HCT116 (cell line): ENCODE measurements around the gene TMEM222. TPM values are rescaled to one million over a fixed set of nuclear protein-coding genes. Genes with fewer than 3 reads are reported as not detected.

Source experiments
- ATAC-seq: fragments of 200-7000 bp; cut with Tn5 transposase; 2 replicates; pipeline ENCODE4 v1.9.1; 2020; ENCODE audit warnings: mild to moderate bottlenecking, moderate library complexity
- BruUV-seq: library from RNA; stranded (reverse); fragments of 400-500 nt; replicated peaks from 2 replicates; lab custom pipeline; 2021; lab: Mats Ljungman, UMichigan
- CTCF ChIA-PET: fragments of 300-600 bp; sonication (Branson Sonifier 250); formaldehyde crosslinking; loops from one replicate; lab custom pipeline; 2021; ENCODE audit warnings: antibody characterized with exemption; lab: Charles Lee
- POLR2A ChIA-PET: fragments of 300-600, 350-600 bp; sonication (Branson Sonifier 250); formaldehyde crosslinking; loops from one replicate; lab custom pipeline; 2021; ENCODE audit warnings: antibody characterized with exemption; lab: Charles Lee
- RAD21 ChIA-PET, 2 experiments: fragments of 300-600 bp; sonication (Branson Sonifier 250); formaldehyde crosslinking; loops; one replicate each; lab custom pipeline; 2023; ENCODE audit warnings: low total read pairs in 2 of 2; ENCODE audit not compliant: uncharacterized antibody in 2 of 2, unreplicated experiment in 2 of 2, low non-redundant PET in 1 of 2; lab: Charles Lee
- DNase-seq: peaks from one replicate; pipeline ENCODE4 v3.0.0-alpha.2; 2010; ENCODE audit warnings: low read depth, low spot score
- H2AFZ ChIP-seq: fragments of 200-600 bp; shearing (Covaris generic), sonication (generic); 2 replicates; pipeline ENCODE4 v1.6.1; 2017; ENCODE audit warnings: low read depth, mixed run types, mixed read lengths, antibody characterized with exemption, low read length; ENCODE audit not compliant: poor library complexity, severe bottlenecking
- H3K27ac ChIP-seq: 2 replicates; pipeline ENCODE4 v1.5.1; 2012; ENCODE audit warnings: low read depth, low read length
- H3K27me3 ChIP-seq: fragments of 200-600 bp; sonication (generic); 2 replicates; pipeline ENCODE4 v1.6.1; 2016; ENCODE audit warnings: mixed run types, low read length, mixed read lengths; ENCODE audit not compliant: insufficient read depth
- H3K36me3 ChIP-seq, 2 experiments: fragments of 200-500 bp in 1 of 2; fragments of 200-600 bp in 1 of 2; sonication (Bioruptor generic) in 1 of 2; sonication (generic) in 1 of 2; 2 replicates each; pipeline versions ENCODE4 v1.5.1 to v1.6.1; 2014 to 2016; ENCODE audit warnings: low read length in 2 of 2, inconsistent platforms in 1 of 2, mixed read lengths in 1 of 2, mixed run types in 1 of 2; ENCODE audit not compliant: insufficient read depth in 2 of 2, control insufficient read depth in 1 of 2
- H3K4me1 ChIP-seq, 2 experiments: fragments of 200-600 bp in 1 of 2; sonication (generic) in 1 of 2; 2 replicates each; pipeline versions ENCODE4 v1.5.1 to v1.6.1; 2012 to 2017; ENCODE audit warnings: low read length in 2 of 2, inconsistent platforms in 1 of 2, mild to moderate bottlenecking in 1 of 2, mixed read lengths in 1 of 2, mixed run types in 1 of 2, moderate library complexity in 1 of 2; ENCODE audit not compliant: insufficient read depth in 2 of 2, control insufficient read depth in 1 of 2
- H3K4me2 ChIP-seq: fragments of 200-600 bp; sonication (generic); 2 replicates; pipeline ENCODE4 v1.6.1; 2017; ENCODE audit warnings: mixed run types, low read length, mixed read lengths
- H3K4me3 ChIP-seq, 2 experiments: fragments of 200-600 bp in 1 of 2; sonication (generic) in 1 of 2; replicated peaks in 1 of 2; 2 replicates each; pipeline ENCODE4 v1.5.1; 2011 to 2016; ENCODE audit warnings: low read length in 2 of 2, control low read depth in 1 of 2, low read depth in 1 of 2, mild to moderate bottlenecking in 1 of 2, mixed read lengths in 1 of 2, mixed run types in 1 of 2
- H3K79me2 ChIP-seq: fragments of 200-600 bp; sonication (generic); 2 replicates; pipeline ENCODE4 v1.6.1; 2017; ENCODE audit warnings: mild to moderate bottlenecking, mixed run types, low read length, moderate library complexity, mixed read lengths; ENCODE audit not compliant: insufficient read depth
- H3K9ac ChIP-seq: fragments of 200-600 bp; sonication (generic); 2 replicates; pipeline ENCODE4 v1.6.1; 2016; ENCODE audit warnings: low read length, mixed read lengths
- H3K9me2 ChIP-seq: fragments of 200-600 bp; sonication (generic), shearing (Covaris generic); 2 replicates; pipeline ENCODE4 v1.6.1; 2017; ENCODE audit warnings: mixed run types, mild to moderate bottlenecking, moderate library complexity; ENCODE audit not compliant: insufficient read depth
- H3K9me3 ChIP-seq, 2 experiments: fragments of 200-500 bp in 1 of 2; fragments of 200-600 bp in 1 of 2; sonication (Bioruptor generic) in 1 of 2; sonication (generic) in 1 of 2; 2 replicates each; pipeline ENCODE4 v1.6.1; 2014 to 2017; ENCODE audit warnings: low read length in 2 of 2, mixed read lengths in 2 of 2, inconsistent platforms in 1 of 2, low read depth in 1 of 2, mild to moderate bottlenecking in 1 of 2, mixed run types in 1 of 2, moderate library complexity in 1 of 2; ENCODE audit not compliant: control insufficient read depth in 1 of 2, insufficient read depth in 1 of 2
- H4K20me1 ChIP-seq: fragments of 200-600 bp; sonication (generic), shearing (Covaris generic); 2 replicates; pipeline ENCODE4 v1.6.1; 2017; ENCODE audit warnings: mixed run types, mild to moderate bottlenecking, moderate library complexity; ENCODE audit not compliant: insufficient read depth
- CBX3 ChIP-seq: IDR thresholded peaks from 2 replicates; pipeline ENCODE4 v1.6.1; 2012; ENCODE audit warnings: low read depth
- CEBPB ChIP-seq: IDR thresholded peaks from 2 replicates; pipeline ENCODE4 v1.6.1; 2012; ENCODE audit warnings: low read depth
- EZH2 ChIP-seq: fragments of 200-600 bp; sonication (generic); IDR thresholded peaks from 2 replicates; pipeline ENCODE4 v1.6.1; 2017; ENCODE audit warnings: antibody characterized with exemption, mixed run types
- FOSL1 ChIP-seq: IDR thresholded peaks from 2 replicates; pipeline ENCODE4 v1.6.1; 2012; ENCODE audit warnings: low read depth
- POLR2A ChIP-seq: IDR thresholded peaks from 2 replicates; pipeline ENCODE4 v1.7.0; 2011; ENCODE audit warnings: borderline replicate concordance; ENCODE audit not compliant: insufficient read depth, insufficient read length; ENCODE audit errors: extremely low read depth
- POLR2AphosphoS5 ChIP-seq: IDR thresholded peaks from 2 replicates; pipeline ENCODE4 v1.6.1; 2011; ENCODE audit warnings: mild to moderate bottlenecking, low read depth, low read length, moderate library complexity
- SP1 ChIP-seq: IDR thresholded peaks from 2 replicates; pipeline ENCODE4 v1.6.1; 2012; ENCODE audit warnings: low read depth
- YY1 ChIP-seq: IDR thresholded peaks from 2 replicates; pipeline ENCODE4 v1.6.1; 2011; ENCODE audit warnings: low read length, low read depth, moderate library complexity, mild to moderate bottlenecking; ENCODE audit not compliant: insufficient replicate concordance; ENCODE audit errors: extremely low read depth
- ZFX ChIP-seq: fragments of 450-650 bp; IDR thresholded peaks from 2 replicates; pipeline ENCODE4 v1.6.1; 2017
- ZNF274 ChIP-seq: fragments of 200-500 bp; sonication (Bioruptor generic); IDR thresholded peaks from 2 replicates; pipeline ENCODE4 v1.6.1; 2014; ENCODE audit warnings: mild to moderate bottlenecking, low read depth, low read length, inconsistent platforms
- intact Hi-C: fragments of 100-400 bp; cut with micrococcal nuclease; formaldehyde crosslinking; loops from 2 replicates; pipeline ENCODE4 v1.10.0; 2022
- total RNA-seq: library from RNA; stranded (reverse); gene quantifications from one replicate; pipeline ENCODE4 v1.2.1, GENCODE V29; 2021; ENCODE audit not compliant: unreplicated experiment
- TF ChIP-seq, protein P1 (sequence below), 3 experiments: fragments of 200-600 bp in 1 of 3; sonication (generic) in 1 of 3; IDR thresholded peaks in 2 of 3; conservative IDR thresholded peaks in 1 of 3; 2 replicates each; pipeline ENCODE4 v1.5.1; 2012 to 2017; ENCODE audit warnings: low read depth in 2 of 3, low read length in 2 of 3, antibody characterized with exemption in 1 of 3, borderline replicate concordance in 1 of 3, control low read depth in 1 of 3, mild to moderate bottlenecking in 1 of 3, mixed read lengths in 1 of 3, mixed run types in 1 of 3, moderate library complexity in 1 of 3; ENCODE audit not compliant: insufficient read depth in 1 of 3
- TF ChIP-seq, protein P2 (sequence below): IDR thresholded peaks from 2 replicates; pipeline ENCODE4 v1.6.1; 2011; ENCODE audit warnings: mild to moderate bottlenecking, low read length, moderate library complexity; ENCODE audit not compliant: insufficient replicate concordance; ENCODE audit errors: extremely low read depth
- TF ChIP-seq, protein P3 (sequence below): IDR thresholded peaks from 2 replicates; pipeline ENCODE4 v1.6.1; 2012

The TMEM222 gene
- total RNA-seq, 1 experiment from 2014 or later, result 32.8 TPM

DNA sequence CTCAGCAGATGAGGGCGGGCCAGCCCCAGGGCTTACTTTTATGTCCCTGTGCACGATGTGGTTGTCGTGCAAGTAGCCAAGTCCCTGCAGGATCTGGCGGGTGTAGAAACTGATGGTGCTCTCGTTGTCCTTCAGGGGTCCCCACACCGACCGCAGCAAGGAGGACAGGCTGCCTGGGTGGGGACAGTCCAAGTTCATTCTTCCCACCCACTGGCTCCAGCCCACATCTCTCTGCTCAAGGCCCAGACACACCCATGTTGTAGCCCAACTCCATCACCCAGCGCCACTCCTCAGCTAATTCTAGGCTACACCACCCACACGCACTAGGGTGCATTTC is 37.8 kb downstream of the TMEM222 start:
- TF ChIP-seq SP1 (no peak), CBX3 (no peak), POLR2A (no peak), YY1 (no peak), ZNF274 (no peak), FOSL1 (no peak), EZH2 (no peak), CEBPB (no peak), ZFX (no peak), POLR2AphosphoS5 (no peak)
- TF ChIP-seq, protein P1, sequence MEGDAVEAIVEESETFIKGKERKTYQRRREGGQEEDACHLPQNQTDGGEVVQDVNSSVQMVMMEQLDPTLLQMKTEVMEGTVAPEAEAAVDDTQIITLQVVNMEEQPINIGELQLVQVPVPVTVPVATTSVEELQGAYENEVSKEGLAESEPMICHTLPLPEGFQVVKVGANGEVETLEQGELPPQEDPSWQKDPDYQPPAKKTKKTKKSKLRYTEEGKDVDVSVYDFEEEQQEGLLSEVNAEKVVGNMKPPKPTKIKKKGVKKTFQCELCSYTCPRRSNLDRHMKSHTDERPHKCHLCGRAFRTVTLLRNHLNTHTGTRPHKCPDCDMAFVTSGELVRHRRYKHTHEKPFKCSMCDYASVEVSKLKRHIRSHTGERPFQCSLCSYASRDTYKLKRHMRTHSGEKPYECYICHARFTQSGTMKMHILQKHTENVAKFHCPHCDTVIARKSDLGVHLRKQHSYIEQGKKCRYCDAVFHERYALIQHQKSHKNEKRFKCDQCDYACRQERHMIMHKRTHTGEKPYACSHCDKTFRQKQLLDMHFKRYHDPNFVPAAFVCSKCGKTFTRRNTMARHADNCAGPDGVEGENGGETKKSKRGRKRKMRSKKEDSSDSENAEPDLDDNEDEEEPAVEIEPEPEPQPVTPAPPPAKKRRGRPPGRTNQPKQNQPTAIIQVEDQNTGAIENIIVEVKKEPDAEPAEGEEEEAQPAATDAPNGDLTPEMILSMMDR (IDR thresholded peaks at IDR 0.05 in 2 of 3, conservative IDR thresholded peaks at IDR 0.05 in 1 of 3; ENCODE audit: borderline replicate concordance in 1 of 3, insufficient read depth in 1 of 3, low read depth in 2 of 3, low read length in 2 of 3), result no peak
- TF ChIP-seq, protein P2, sequence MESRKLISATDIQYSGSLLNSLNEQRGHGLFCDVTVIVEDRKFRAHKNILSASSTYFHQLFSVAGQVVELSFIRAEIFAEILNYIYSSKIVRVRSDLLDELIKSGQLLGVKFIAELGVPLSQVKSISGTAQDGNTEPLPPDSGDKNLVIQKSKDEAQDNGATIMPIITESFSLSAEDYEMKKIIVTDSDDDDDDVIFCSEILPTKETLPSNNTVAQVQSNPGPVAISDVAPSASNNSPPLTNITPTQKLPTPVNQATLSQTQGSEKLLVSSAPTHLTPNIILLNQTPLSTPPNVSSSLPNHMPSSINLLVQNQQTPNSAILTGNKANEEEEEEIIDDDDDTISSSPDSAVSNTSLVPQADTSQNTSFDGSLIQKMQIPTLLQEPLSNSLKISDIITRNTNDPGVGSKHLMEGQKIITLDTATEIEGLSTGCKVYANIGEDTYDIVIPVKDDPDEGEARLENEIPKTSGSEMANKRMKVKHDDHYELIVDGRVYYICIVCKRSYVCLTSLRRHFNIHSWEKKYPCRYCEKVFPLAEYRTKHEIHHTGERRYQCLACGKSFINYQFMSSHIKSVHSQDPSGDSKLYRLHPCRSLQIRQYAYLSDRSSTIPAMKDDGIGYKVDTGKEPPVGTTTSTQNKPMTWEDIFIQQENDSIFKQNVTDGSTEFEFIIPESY, result no peak
- TF ChIP-seq, protein P3, sequence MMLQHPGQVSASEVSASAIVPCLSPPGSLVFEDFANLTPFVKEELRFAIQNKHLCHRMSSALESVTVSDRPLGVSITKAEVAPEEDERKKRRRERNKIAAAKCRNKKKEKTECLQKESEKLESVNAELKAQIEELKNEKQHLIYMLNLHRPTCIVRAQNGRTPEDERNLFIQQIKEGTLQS, result no peak
- no peak for DNase-seq
- H3K27me3 ChIP-seq, result no peaks in the 10 kb centered on the region

More for the DNA sequence above, 37.8 kb downstream of the TMEM222 start:
- CTCF ChIA-PET, result no interaction called here
- H2AFZ ChIP-seq, result no peak overlapping the region
- intact Hi-C loops, result no loop called here
- H3K27ac ChIP-seq, result no peak overlapping the region
- peaks cover 0 to 11% of the 10 kb centered on the region in 2 experiments; a peak in 1 of 4 replicates for H3K36me3 ChIP-seq
- H3K9me2 ChIP-seq, result no peaks in the 10 kb centered on the region
- RAD21 ChIA-PET, result no interaction called here
- no peaks in the 10 kb centered on the region for H4K20me1 ChIP-seq
- no TSS peak for BruUV-seq
- no peak overlapping the region for H3K9ac ChIP-seq
- H3K4me1 ChIP-seq, result peaks cover 7 to 14% of the 10 kb centered on the region in 2 experiments; a peak in 3 of 4 replicates
- H3K79me2 ChIP-seq, result no peaks in the 10 kb centered on the region; the same call in 1 of the 2 replicates
- no peak overlapping the region for H3K4me2 ChIP-seq
- POLR2A ChIA-PET, result no interaction called here
- ATAC-seq, result no peak
- H3K9me3 ChIP-seq, result no peaks in the 10 kb centered on the region
- H3K4me3 ChIP-seq, result no peak overlapping the region
